Astrocyte of the cerebellum (primary cell): ENCODE results near the gene ACTN2.

Experiments
- DNase-seq: peaks from one replicate; pipeline ENCODE4 v3.0.0-alpha.2; 2011; ENCODE audit warnings: low read depth
- H3K4me3 ChIP-seq: 2 replicates; pipeline ENCODE4 v1.5.1; 2011; ENCODE audit warnings: mild to moderate bottlenecking, low read depth, low read length, moderate library complexity
- CTCF ChIP-seq: IDR thresholded peaks from 2 replicates; pipeline ENCODE4 v1.5.1; 2012; ENCODE audit warnings: low read length, low read depth, moderate library complexity, mild to moderate bottlenecking; ENCODE audit errors: missing control alignments
- in situ Hi-C: cut with HindIII; loops from 2 replicates; pipeline ENCODE4 v1.10.0; 2017; ENCODE audit warnings: low sequenced_read_pairs

Gene ACTN2

DNA sequence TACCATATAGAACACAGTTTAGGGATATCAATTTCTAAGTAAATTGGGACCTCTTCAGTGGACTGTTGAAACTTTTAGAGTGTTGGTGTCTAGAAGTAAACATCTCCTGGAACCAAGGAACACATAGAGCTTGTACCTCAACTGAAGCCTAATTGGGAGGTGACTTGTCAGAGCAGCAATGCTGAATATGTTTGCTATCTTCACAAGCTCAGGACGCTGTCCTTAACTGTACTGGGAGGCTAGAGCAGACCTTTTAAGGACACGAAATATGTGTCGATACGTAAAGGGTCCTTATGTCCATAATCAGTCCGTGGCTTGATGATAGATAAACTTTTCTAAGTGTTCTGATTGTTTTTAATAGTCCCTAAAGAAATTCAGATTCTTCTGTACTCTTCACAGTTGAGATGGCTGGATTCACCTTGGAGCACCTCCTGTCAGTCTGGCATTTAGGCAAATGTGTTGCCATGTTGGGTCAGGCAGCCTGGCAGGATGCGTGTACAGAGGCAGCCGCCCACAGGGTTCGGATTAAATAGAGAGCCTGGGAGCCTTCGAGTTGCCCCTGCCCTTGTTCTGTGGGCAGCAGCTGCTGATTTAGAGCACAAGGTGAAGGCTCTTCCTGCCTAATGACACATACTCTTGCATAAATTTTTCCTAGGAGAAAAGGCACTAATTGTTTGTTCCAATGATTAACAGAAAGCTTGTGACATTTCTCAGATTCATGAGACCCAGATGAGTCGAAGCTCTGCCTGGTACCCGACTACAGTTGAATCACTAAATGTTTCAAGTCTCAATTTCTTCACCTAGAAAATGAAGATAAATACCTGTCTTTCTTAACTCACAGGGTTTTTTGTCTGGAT, 3.6 kb downstream of the ACTN2 start:
- in situ Hi-C loops = no loop called here
- H3K4me3 ChIP-seq = no peak overlapping the region
- TF ChIP-seq CTCF = no peak
- DNase-seq = no peak

DNA sequence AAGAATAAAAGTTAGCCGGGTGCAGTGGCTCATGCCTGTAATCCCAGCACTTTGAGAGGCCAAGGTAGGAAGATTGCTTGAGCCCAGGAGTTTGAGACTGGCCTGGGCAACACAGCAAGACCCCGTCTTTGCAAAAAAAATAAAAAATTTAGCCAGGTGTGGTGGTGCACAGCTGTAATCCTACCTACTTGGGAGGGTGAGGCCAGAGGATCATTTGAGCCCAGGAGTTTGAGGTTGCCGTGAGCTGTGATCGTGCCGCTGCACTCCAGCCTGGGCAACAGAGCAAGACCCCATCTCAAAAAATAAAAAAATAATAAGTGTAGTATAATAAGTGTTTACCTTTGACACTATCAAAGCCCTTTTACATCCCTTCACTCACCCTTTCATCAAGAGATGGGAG, 5.0 kb downstream of the ACTN2 start:
- TF ChIP-seq CTCF = no peak
- no peak for DNase-seq
- in situ Hi-C loops = no loop called here
- no peak overlapping the region for H3K4me3 ChIP-seq

GRCh38 chr1:236692128-236692527, 5.8 kb downstream of the ACTN2 start:
- TF ChIP-seq CTCF = no peak
- H3K4me3 ChIP-seq = no peak overlapping the region
- in situ Hi-C loops = no loop called here
- no peak for DNase-seq

DNA sequence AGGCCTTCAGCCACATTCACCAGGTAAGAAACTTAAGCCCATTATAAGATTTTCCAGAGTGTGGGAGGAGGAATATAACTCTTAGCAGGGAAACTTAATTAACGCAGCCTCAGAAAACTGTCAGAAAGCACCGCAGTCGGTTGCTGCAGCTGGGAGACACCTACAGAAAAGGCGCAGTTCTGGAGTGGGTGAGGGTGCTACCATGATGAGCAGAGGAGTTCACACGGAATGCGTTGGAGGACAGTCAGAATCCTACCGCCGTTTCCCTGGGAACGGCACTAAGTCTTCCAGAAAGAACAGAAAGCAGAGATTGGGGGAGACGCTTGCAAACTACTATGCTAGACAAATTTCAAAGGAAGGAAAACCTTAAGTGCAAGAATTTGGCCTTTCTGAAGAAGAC, 6.4 kb downstream of the ACTN2 start:
- no peak for TF ChIP-seq CTCF
- no peak overlapping the region for H3K4me3 ChIP-seq
- in situ Hi-C loops = no loop called here
- no peak for DNase-seq

DNA sequence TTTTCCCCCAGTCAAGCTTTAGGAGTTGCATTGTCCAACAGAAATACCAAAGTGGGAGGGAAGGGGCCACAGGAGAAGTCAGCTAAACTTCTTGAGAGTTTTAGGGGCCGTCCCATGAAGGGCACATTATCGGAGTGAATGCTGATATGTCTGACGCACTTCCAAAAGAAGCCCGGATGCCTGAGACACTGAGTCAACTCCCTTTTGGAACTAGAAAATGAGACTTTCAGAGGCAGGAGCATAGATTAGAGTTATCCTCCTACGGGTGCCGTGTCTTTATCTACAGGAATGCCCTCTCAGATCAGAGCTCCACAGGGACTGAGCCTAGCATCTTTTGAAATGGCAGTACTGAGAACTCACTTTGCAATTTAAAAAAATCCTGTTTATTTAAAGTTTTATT, 13.1 kb downstream of the ACTN2 start:
- no peak overlapping the region for H3K4me3 ChIP-seq
- no peak for DNase-seq
- no peak for TF ChIP-seq CTCF
- in situ Hi-C loops = no loop called here

DNA sequence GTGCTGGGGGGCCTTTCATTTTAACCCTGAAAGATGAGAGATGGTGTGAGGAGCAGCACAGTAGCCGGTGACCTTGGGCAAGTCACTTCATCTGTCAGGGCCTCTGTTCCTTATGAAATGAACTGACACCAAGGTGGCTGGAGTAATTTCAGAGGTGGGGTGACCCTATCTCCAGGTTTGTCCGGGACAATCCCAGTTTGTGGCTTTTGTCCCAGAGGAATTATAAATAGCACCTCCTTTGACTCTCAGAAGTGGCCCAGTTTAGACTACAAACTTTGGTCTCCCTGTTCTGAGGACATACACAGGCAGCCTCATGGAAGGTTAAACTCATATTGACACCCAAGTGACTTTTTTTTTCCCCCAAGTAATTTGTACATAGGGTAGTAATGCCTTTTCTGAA, 14.6 kb downstream of the ACTN2 start:
- no peak overlapping the region for H3K4me3 ChIP-seq
- TF ChIP-seq CTCF = no peak
- DNase-seq = no peak
- in situ Hi-C loops = no loop called here
